ENCODE data around the gene SLC6A14.

SLC6A14 gene, protein sequence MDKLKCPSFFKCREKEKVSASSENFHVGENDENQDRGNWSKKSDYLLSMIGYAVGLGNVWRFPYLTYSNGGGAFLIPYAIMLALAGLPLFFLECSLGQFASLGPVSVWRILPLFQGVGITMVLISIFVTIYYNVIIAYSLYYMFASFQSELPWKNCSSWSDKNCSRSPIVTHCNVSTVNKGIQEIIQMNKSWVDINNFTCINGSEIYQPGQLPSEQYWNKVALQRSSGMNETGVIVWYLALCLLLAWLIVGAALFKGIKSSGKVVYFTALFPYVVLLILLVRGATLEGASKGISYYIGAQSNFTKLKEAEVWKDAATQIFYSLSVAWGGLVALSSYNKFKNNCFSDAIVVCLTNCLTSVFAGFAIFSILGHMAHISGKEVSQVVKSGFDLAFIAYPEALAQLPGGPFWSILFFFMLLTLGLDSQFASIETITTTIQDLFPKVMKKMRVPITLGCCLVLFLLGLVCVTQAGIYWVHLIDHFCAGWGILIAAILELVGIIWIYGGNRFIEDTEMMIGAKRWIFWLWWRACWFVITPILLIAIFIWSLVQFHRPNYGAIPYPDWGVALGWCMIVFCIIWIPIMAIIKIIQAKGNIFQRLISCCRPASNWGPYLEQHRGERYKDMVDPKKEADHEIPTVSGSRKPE

GRCh38 chrX:116436358-116436816 is at the start of gene SLC6A14:
TSS of gene SLC6A14 (plus strand) at chrX:116436606. CDS start at chrX:116436710, 104 bp downstream.
- no peak for DNase-seq (ENCODE audit: low spot score)

DNA sequence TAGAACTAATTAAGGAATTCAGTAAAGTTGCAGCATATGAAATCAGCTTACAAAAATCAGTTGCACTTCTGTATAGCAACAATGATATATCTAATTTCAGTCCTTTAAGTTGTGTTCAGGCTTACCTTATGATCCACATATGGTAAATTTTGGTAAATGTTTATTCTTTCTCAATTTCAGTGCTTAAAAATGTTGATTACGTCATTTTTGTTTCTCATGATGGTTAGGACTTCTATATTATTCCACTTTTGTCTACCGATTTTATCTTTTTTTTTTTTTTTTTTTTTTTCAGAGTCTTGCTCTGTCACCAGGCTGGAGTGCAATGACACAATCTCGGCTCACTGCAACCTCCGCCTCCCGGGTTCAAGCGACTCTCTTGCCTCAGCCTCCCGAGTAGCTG is 40.7 kb upstream of the SLC6A14 start:
- no peak for DNase-seq (ENCODE audit: low spot score)

GRCh38 chrX:116399681-116400080 is 36.7 kb upstream of the SLC6A14 start:
- DNase-seq (ENCODE audit: low spot score) = no peak

DNA sequence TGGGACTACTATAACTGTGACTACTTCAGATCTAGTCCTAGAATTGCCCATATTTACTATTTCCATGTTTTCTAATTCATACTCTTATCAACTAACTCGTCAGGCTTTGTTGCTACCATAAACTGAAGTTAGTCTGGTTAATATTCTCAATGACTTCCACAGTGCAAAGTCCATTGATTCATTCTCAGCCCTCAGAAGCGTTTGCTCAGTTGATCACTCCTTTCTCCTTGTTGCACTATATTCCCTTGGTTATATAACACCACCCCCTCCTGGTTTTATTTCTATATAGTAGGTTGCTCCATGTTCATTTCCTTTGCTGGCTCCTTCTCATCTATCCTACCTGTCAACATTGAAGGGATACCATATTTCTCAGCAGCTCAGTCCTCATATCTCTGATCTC is 27.2 kb upstream of the SLC6A14 start:
- no peak for DNase-seq (ENCODE audit: low spot score)

- no peak for DNase-seq (ENCODE audit: low spot score)
Observed at GRCh38 chrX:116413273-116413672, 23.1 kb upstream of the SLC6A14 start.

DNA sequence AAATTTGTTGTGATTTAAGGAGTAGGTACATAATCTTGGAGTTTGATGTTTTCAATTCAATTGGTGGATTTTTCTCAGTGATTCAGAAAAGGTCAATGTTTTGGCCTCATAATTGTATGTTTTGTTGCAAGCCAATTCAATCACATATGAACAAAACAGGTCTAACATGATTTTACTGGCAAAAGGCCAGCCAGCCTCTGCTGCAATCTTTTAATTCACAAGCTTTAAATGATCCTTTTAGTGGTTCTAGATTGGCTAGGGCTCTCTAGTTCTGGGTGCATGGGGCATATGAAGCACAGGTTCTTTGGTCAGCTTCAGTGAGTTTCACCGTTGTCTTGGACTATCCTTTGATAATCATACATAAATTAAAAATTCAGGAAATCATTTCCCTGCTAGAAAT is 19.2 kb upstream of the SLC6A14 start:
- no peak for DNase-seq (ENCODE audit: low spot score)

DNA sequence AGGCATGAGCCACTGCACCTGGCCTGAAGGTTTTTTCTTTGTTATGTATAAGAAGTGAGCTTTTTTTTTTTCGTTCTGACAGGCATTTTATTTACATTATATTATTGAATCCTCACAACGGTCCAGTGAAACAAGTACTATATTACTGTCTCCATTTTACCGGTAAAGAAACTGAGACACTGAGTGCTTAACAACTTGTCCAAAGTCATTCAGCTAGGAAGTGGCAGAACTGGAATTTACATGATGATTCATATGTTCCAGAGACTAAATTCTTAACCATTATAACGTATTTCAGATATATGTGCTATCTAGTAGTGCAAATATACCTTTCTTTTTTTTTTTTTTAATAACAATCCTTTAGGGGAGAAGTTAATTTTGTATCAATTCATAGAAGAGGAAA is 18.4 kb upstream of the SLC6A14 start:
- DNase-seq (ENCODE audit: low spot score) = no peak

DNA sequence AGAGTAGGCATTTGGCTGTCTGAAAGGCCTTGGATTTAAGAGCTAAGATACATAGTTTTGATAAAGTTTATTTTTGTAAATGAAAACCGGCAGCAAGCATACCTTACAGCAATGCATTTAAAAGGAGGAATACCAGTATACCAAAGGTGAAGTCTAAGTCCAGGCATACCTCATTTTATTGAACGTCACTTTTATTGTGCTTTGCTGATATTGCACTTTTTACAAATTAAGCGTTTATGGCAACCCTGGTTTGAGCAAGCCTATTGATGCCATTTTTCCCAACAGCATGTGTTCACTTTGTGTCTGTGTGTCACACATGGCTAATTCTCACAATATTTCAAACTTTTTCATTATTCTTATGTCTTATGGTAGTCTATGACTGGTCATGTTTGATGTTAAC is 8.4 kb upstream of the SLC6A14 start:
- DNase-seq (ENCODE audit: low spot score) = no peak

DNA sequence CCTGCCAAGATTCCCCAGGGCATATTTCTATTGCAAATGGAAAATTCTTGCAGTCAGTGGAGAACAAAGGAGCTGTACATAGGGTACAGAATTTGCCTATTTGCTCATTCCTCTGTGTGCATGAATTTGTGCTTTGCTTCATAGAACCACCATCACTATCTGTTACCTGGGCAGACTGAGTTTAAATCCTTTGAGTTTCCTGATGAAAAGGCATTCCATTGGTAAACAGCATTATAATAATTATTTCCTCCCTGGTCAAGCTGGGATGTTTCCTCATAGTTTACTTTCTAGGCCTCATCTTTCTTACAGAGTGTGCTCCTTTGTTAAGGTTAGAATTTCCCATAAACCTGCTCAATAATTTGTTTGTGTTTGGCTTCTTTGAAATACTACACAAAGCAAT is 809 bp upstream of the SLC6A14 start:
- no peak for DNase-seq (ENCODE audit: low spot score)

DNA sequence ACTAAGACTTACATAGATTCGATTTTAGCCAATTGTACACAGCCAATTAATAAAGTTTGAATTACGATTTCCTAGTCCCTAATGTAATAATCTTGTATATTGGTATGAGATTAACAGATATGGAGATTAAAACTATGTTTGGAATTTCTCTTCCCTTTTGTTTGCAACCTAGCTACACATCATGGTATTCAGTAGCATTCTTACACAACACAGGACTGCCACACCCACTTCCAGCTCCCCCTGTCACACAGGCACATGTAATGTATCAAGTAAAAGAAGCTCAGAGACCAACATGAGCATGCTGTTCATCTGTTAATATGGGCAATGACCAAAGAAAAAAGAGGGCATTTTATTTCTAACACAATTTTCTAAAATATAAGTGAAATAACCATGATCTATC is 12.8 kb downstream of the SLC6A14 start:
- no peak for DNase-seq (ENCODE audit: low spot score)

DNA sequence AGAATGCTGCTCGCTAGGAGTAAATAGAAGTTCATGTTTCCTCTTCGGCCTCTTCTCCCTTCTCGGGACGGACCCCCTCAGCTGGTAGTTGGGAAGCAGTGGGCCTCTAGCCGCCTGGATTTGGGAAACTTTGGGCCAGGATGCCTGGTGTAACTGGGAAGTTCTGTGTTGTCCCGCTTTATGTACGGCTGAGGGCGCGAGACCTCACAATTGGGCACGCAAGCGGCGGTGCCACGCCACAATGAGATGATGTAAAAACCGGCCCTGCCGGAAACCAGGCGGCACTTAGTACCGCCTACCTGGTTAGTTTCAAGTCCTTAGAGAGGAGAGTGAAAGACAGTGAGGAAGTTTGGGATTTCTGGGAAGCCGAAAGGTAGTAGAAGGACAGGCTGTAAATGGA is 26.4 kb downstream of the SLC6A14 start, which contains the start of gene CT83:
TSS of gene CT83 (minus strand) at position 155 of the 400 bp plus-strand sequence. CDS start at position 35, 120 bp downstream.
- no peak for DNase-seq (ENCODE audit: low spot score)

DNA sequence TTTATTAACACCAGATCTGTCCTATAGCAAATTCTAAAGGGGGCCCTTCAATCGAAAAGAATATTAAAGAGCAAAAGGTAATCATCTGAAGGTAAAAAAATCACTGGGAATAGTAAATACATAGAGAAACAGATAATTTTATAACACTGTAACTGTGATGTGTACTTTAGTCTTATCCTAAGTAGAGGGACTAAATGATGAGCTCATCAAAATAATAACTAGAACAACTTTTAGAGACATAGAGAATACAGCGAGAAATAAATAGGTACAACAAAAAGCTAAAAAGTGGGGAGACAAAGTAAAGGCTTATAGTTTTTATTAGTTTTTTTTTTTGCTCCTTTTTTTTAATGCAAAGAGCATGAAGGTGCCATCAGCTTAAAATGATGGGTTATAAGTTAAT is 43.7 kb downstream of the SLC6A14 start:
- DNase-seq (ENCODE audit: low spot score) = no peak

DNA sequence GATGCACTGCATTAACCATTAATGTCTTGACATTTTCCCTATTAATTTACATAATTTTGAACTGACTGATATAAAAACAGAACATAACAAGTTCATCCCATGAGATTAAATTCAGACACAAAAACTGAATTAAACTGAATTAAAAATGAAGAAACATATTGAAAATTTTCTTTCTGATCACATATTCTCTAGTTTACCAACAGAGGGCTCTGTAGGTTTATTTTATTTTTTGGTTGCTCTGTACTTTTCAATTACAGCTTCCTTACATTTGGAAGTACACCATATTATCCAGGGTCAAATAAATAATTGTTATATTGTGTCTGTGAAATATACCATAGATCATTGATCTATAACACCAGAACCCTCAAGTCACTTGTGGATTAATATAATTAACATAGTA is 53.7 kb downstream of the SLC6A14 start:
- no peak for DNase-seq (ENCODE audit: low spot score)

DNA sequence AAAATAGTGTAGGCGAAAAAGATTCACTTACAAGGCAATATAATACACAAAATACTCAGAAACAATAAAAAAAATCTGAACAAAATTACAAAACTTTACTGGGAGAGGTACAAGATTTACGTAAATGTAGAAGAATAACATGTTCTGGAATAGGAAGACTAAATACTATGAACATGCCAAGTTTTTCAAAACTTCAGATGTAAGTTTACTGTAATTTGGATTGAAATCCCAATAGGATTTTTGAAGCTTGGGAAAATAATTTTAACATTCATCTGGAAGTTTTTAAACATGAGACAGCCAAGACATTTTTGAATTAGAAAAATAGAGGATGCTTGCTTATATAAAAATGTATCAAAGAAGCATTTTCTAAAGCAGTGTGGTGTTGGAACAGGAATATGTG is 56.9 kb downstream of the SLC6A14 start:
- DNase-seq (ENCODE audit: low spot score) = no peak

- no peak for DNase-seq (ENCODE audit: low spot score)
Observed at GRCh38 chrX:116499780-116500179, 63.4 kb downstream of the SLC6A14 start.
